ENCODE data around the gene TDG. TPM values are rescaled to one million over a fixed set of nuclear protein-coding genes. Genes with fewer than 3 reads are reported as not detected.

Gene TDG
- total RNA-seq, 2 donors from 2014 or later: 53.4 to 58.1 TPM

DNA sequence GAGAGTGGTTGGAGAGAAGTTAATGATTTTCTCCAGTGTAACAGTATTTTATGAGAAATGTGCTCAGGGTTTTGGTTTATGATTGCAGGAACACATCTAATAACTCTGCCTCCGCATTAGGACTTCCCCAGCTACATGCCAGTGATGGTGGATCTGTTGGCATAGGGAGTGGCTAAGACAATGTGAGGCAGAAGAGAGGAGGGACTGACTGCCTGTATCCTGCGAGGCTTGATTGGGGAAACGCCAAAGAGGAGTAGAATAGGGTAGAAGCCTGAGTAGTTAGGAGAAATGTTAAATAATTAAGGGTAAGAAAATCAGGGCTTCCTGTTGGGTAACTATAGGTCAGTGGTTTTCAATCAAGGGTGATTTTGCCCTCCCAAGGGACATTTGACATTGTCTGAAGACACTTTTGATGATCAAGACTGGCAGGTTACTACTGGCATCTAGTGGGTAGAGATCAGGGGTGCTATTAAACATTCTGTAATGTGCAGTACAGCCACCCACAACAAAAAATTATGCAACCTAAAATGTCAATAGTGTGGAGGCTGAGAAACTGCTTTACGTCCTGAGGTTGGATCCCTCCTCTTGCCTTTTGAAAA is 12.8 kb downstream of the TDG start:
- Histone ChIP-seq H3K27ac (ENCODE audit: low read depth, low read length) (no peak overlapping the region), H3K4me3 (ENCODE audit: low read length) (no peak overlapping the region), H3K36me3 (ENCODE audit: control insufficient read depth, insufficient read depth, low read length) (peaks cover 71% of the 10 kb centered on the region), H3K27me3 (ENCODE audit: control insufficient read depth, insufficient read depth, low read length, poor library complexity, severe bottlenecking) (no peaks in the 10 kb centered on the region), H3K9ac (ENCODE audit: extremely low read depth, low read length, poor library complexity, severe bottlenecking) (no peak overlapping the region), H3K4me1 (ENCODE audit: control insufficient read depth, insufficient read depth, low read length) (peaks cover 5% of the 10 kb centered on the region), H3K9me3 (ENCODE audit: control insufficient read depth, low read length) (no peaks in the 10 kb centered on the region)
- Mint-ChIP-seq H3K9me3 (peaks cover 2% of the 10 kb centered on the region), H3K4me3 (no peak overlapping the region), H3K4me1 (peaks cover 16% of the 10 kb centered on the region), H3K36me3 (ENCODE audit: low read depth) (peaks cover 64% of the 10 kb centered on the region), H3K27me3 (ENCODE audit: insufficient read depth) (no peaks in the 10 kb centered on the region), H3K27ac (no peak overlapping the region)
- TF ChIP-seq CTCF (conservative IDR thresholded peaks at IDR 0.05): no peak
- WGBS, 2 experiments (ENCODE audit: insufficient coverage in 1 of 2, insufficient read length in 1 of 2): 92 to 96% methylated on average over 3 to 4 of the region's 4 CpGs
- no peak for DNase-seq

DNA sequence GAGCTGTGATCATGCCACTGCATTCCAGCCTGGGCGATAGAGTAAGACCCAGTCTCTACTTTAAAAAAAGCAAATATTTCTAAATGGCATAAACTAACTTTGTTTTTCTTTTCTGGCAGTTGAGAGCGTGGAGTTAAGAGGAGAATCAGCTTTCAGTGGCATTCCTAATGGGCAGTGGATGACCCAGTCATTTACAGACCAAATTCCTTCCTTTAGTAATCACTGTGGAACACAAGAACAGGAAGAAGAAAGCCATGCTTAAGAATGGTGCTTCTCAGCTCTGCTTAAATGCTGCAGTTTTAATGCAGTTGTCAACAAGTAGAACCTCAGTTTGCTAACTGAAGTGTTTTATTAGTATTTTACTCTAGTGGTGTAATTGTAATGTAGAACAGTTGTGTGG is 21.2 kb downstream of the TDG start:
- Mint-ChIP-seq H3K9me3 (no peaks in the 10 kb centered on the region), H3K27ac (no peak overlapping the region), H3K4me1 (no peaks in the 10 kb centered on the region), H3K27me3 (ENCODE audit: insufficient read depth) (no peaks in the 10 kb centered on the region), H3K36me3 (ENCODE audit: low read depth) (peaks cover 39% of the 10 kb centered on the region), H3K4me3 (no peak overlapping the region)
- no peak for TF ChIP-seq CTCF (conservative IDR thresholded peaks at IDR 0.05)
- no peak for DNase-seq
- Histone ChIP-seq H3K4me3 (ENCODE audit: low read length) (no peak overlapping the region), H3K27ac (ENCODE audit: low read depth, low read length) (no peak overlapping the region), H3K9me3 (ENCODE audit: control insufficient read depth, low read length) (no peaks in the 10 kb centered on the region), H3K4me1 (ENCODE audit: control insufficient read depth, insufficient read depth, low read length) (no peaks in the 10 kb centered on the region), H3K27me3 (ENCODE audit: control insufficient read depth, insufficient read depth, low read length, poor library complexity, severe bottlenecking) (no peaks in the 10 kb centered on the region), H3K9ac (ENCODE audit: extremely low read depth, low read length, poor library complexity, severe bottlenecking) (no peak overlapping the region), H3K36me3 (ENCODE audit: control insufficient read depth, insufficient read depth, low read length) (peaks cover 67% of the 10 kb centered on the region)
- 80 to 97% methylated on average over 1 to 2 of the region's 2 CpGs for WGBS, 2 experiments (ENCODE audit: insufficient coverage in 1 of 2, insufficient read length in 1 of 2)

DNA sequence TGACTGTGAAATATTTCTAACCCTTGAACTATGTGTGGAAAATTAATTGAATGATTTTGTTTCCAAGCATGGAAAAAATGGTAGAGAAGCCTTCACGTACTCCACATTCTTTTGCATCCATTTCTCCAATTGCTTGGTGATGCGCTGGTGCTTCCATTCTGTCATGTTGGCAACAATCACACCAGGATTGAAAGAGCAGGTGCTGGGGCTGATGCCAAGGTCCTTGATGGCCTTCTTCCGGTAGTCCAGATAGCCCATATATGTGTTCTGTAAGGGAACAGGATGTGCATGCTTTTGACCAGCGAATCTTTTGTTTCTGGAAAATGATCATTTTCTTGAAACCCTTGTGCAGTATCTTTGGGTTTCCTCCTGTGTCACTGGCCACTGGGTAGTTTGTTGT is 28.6 kb downstream of the TDG start:
- no peak overlapping the region for H3K9ac ChIP-seq (ENCODE audit: extremely low read depth, low read length, poor library complexity, severe bottlenecking)

More for the DNA sequence above, 28.6 kb downstream of the TDG start:
- WGBS, 2 experiments (ENCODE audit: insufficient coverage in 1 of 2, insufficient read length in 1 of 2): 87 to 93% methylated on average over 2 to 4 of the region's 4 CpGs
- DNase-seq: no peak
- H3K4me1 ChIP-seq (ENCODE audit: control insufficient read depth, insufficient read depth, low read length): no peaks in the 10 kb centered on the region
- Mint-ChIP-seq H3K27ac (no peak overlapping the region), H3K27me3 (ENCODE audit: insufficient read depth) (peaks cover 2% of the 10 kb centered on the region), H3K4me3 (no peak overlapping the region), H3K4me1 (peaks cover 4% of the 10 kb centered on the region), H3K36me3 (ENCODE audit: low read depth) (no peaks in the 10 kb centered on the region), H3K9me3 (no peaks in the 10 kb centered on the region)
- H3K4me3 ChIP-seq (ENCODE audit: low read length): no peak overlapping the region
- no peak overlapping the region for H3K27ac ChIP-seq (ENCODE audit: low read depth, low read length)
- no peaks in the 10 kb centered on the region for H3K9me3 ChIP-seq (ENCODE audit: control insufficient read depth, low read length)
- peaks cover 9% of the 10 kb centered on the region for H3K36me3 ChIP-seq (ENCODE audit: control insufficient read depth, insufficient read depth, low read length)
- TF ChIP-seq CTCF (conservative IDR thresholded peaks at IDR 0.05): no peak
- H3K27me3 ChIP-seq (ENCODE audit: control insufficient read depth, insufficient read depth, low read length, poor library complexity, severe bottlenecking): no peaks in the 10 kb centered on the region
